H1 (cell line): ENCODE results near the gene TNS2. TPM values are rescaled to one million over a fixed set of nuclear protein-coding genes. Genes with fewer than 3 reads are reported as not detected.

Experiments used
- CTCF ChIA-PET: fragments of 300-600 bp; sonication (Branson Sonifier 250); formaldehyde crosslinking; loops from one replicate; lab custom pipeline; 2021; ENCODE audit not compliant: partially characterized antibody; lab: Charles Lee
- POLR2A ChIA-PET: fragments of 300-600 bp; sonication (Branson Sonifier 250); formaldehyde crosslinking; loops from one replicate; lab custom pipeline; 2021; ENCODE audit warnings: inconsistent platforms; ENCODE audit not compliant: partially characterized antibody; lab: Charles Lee
- DNase-seq, 2 experiments: peaks; one replicate each; pipeline versions ENCODE4 v3.0.0 to v3.0.0-alpha.2; 2010 to 2022; ENCODE audit warnings: low spot score in 2 of 2, low read depth in 1 of 2, mixed read lengths in 1 of 2
- FAIRE-seq: peaks from 2 replicates; lab custom pipeline; 2011; peaks lifted over from hg19 to GRCh38; lab: Jason Lieb, UNC
- H2AFZ ChIP-seq: 2 replicates; pipeline ENCODE4 v1.8.1; 2012; ENCODE audit warnings: low read length, inconsistent platforms
- H2AK5ac ChIP-seq: 2 replicates; pipeline ENCODE4 v1.6.1; 2013; ENCODE audit warnings: low read depth, low read length
- H2BK120ac ChIP-seq: replicated peaks from 2 replicates; pipeline ENCODE3; 2013; ENCODE audit warnings: low read depth, low read length, inconsistent platforms
- H2BK12ac ChIP-seq: 2 replicates; pipeline ENCODE4 v1.6.1; 2013; ENCODE audit warnings: low read depth, low read length
- H2BK15ac ChIP-seq: 2 replicates; pipeline ENCODE4 v1.6.1; 2013; ENCODE audit warnings: low read length
- H2BK20ac ChIP-seq: 2 replicates; pipeline ENCODE4 v1.6.1; 2013; ENCODE audit warnings: low read length
- H2BK5ac ChIP-seq: 2 replicates; pipeline ENCODE4 v1.6.1; 2013; ENCODE audit warnings: low read depth, low read length
- H3K14ac ChIP-seq: 2 replicates; pipeline ENCODE4 v1.6.1; 2013; ENCODE audit warnings: inconsistent platforms; ENCODE audit not compliant: insufficient read length
- H3K18ac ChIP-seq: 2 replicates; pipeline ENCODE4 v1.6.1; 2013; ENCODE audit warnings: low read length; ENCODE audit errors: extremely low read depth
- H3K23ac ChIP-seq: 2 replicates; pipeline ENCODE4 v1.6.1; 2013; ENCODE audit warnings: inconsistent platforms; ENCODE audit not compliant: insufficient read length
- H3K23me2 ChIP-seq: 2 replicates; pipeline ENCODE4 v1.6.1; 2013; ENCODE audit warnings: low read depth, low read length
- H3K27ac ChIP-seq: 2 replicates; pipeline ENCODE4 v1.6.1; 2011; ENCODE audit warnings: low read depth, low read length, inconsistent platforms
- H3K27me3 ChIP-seq, 4 experiments: replicated peaks in 1 of 4; 1 replicate in 1 of 4; 2 replicates in 3 of 4; pipeline versions ENCODE4 v1.6.1 to v1.8.1; 2011 to 2013; ENCODE audit warnings: low read length in 3 of 4, mild to moderate bottlenecking in 3 of 4, inconsistent platforms in 2 of 4, mixed read lengths in 2 of 4, moderate library complexity in 1 of 4; ENCODE audit not compliant: control insufficient read depth in 3 of 4, insufficient read depth in 3 of 4; ENCODE audit errors: extremely low read depth in 1 of 4
- H3K36me3 ChIP-seq, 4 experiments: 2 replicates each; pipeline versions ENCODE4 v1.6.1 to v1.8.1; 2011 to 2013; ENCODE audit warnings: mild to moderate bottlenecking in 4 of 4, low read length in 3 of 4, moderate library complexity in 2 of 4, control low read depth in 1 of 4, inconsistent platforms in 1 of 4; ENCODE audit not compliant: insufficient read depth in 4 of 4, control insufficient read depth in 2 of 4
- H3K4ac ChIP-seq: replicated peaks from 2 replicates; pipeline ENCODE3; 2013; ENCODE audit warnings: low read length, low read depth, mixed read lengths, inconsistent platforms; ENCODE audit not compliant: insufficient read length
- H3K4me1 ChIP-seq, 4 experiments: replicated peaks in 1 of 4; 1 replicate in 1 of 4; 2 replicates in 3 of 4; pipeline versions ENCODE4 v1.6.1 to v1.8.1; 2011 to 2013; ENCODE audit warnings: low read length in 3 of 4, inconsistent platforms in 2 of 4, mixed read lengths in 1 of 4; ENCODE audit not compliant: insufficient read depth in 4 of 4, control insufficient read depth in 3 of 4
- H3K4me2 ChIP-seq, 2 experiments: 2 replicates each; pipeline versions ENCODE4 v1.6.1 to v1.8.1; 2011 to 2013; ENCODE audit warnings: low read depth in 2 of 2, low read length in 2 of 2, control low read depth in 1 of 2, inconsistent platforms in 1 of 2, mild to moderate bottlenecking in 1 of 2; ENCODE audit not compliant: insufficient read depth in 1 of 2
- H3K4me3 ChIP-seq, 4 experiments: fragments of 200-600, 300-600 bp in 1 of 4; sonication (generic), shearing (Covaris generic), sonication (Bioruptor Twin) in 1 of 4; 2 replicates each; pipeline versions ENCODE4 v1.5.1 to v1.8.1; 2011 to 2016; ENCODE audit warnings: low read length in 4 of 4, low read depth in 3 of 4, control low read depth in 2 of 4, inconsistent platforms in 2 of 4, mild to moderate bottlenecking in 2 of 4, mixed read lengths in 1 of 4, moderate library complexity in 1 of 4; ENCODE audit not compliant: insufficient read depth in 2 of 4; ENCODE audit errors: extremely low read depth in 1 of 4
- H3K56ac ChIP-seq: replicated peaks from 2 replicates; pipeline ENCODE3; 2013; ENCODE audit warnings: low read depth, mild to moderate bottlenecking, mixed read lengths, low read length, inconsistent platforms; ENCODE audit not compliant: insufficient read length
- H3K79me1 ChIP-seq: 2 replicates; pipeline ENCODE4 v1.6.1; 2013; ENCODE audit warnings: low read depth, low read length, control low read depth
- H3K79me2 ChIP-seq, 2 experiments: 2 replicates each; pipeline versions ENCODE4 v1.6.1 to v1.8.1; 2012 to 2013; ENCODE audit warnings: low read length in 2 of 2, mild to moderate bottlenecking in 2 of 2, inconsistent platforms in 1 of 2; ENCODE audit not compliant: insufficient read depth in 2 of 2, control insufficient read depth in 1 of 2
- H3K9ac ChIP-seq, 4 experiments: replicated peaks in 1 of 4; 1 replicate in 1 of 4; 2 replicates in 3 of 4; pipeline versions ENCODE4 v1.6.1 to v1.8.1; 2011 to 2013; ENCODE audit warnings: low read depth in 3 of 4, low read length in 3 of 4, control low read depth in 2 of 4, mild to moderate bottlenecking in 2 of 4, moderate library complexity in 2 of 4, inconsistent platforms in 1 of 4; ENCODE audit errors: extremely low read depth in 1 of 4
- H3K9me3 ChIP-seq, 2 experiments: 2 replicates each; pipeline versions ENCODE4 v1.6.1 to v1.8.1; 2012 to 2013; ENCODE audit warnings: mild to moderate bottlenecking in 2 of 2, moderate library complexity in 2 of 2, control low read depth in 1 of 2, inconsistent platforms in 1 of 2, low read depth in 1 of 2, low read length in 1 of 2, mixed read lengths in 1 of 2; ENCODE audit not compliant: insufficient read depth in 2 of 2
- H4K20me1 ChIP-seq, 2 experiments: replicated peaks in 1 of 2; 2 replicates each; pipeline versions ENCODE3 to v1.8.1; 2011 to 2013; ENCODE audit warnings: inconsistent platforms in 2 of 2, low read length in 2 of 2, mild to moderate bottlenecking in 1 of 2; ENCODE audit not compliant: insufficient read depth in 2 of 2, control insufficient read depth in 1 of 2
- H4K5ac ChIP-seq: 2 replicates; pipeline ENCODE4 v1.6.1; 2013; ENCODE audit warnings: low read length, low read depth, mixed read lengths, inconsistent platforms; ENCODE audit not compliant: insufficient read length
- H4K8ac ChIP-seq: 2 replicates; pipeline ENCODE4 v1.8.0; 2013; ENCODE audit warnings: mild to moderate bottlenecking, moderate library complexity, low read length, inconsistent platforms; ENCODE audit not compliant: insufficient read depth; ENCODE audit errors: extremely low read depth
- H4K91ac ChIP-seq: replicated peaks from 2 replicates; pipeline ENCODE3; 2013; ENCODE audit warnings: low read length, mixed read lengths, inconsistent platforms; ENCODE audit not compliant: insufficient read length
- CHD2 ChIP-seq: IDR thresholded peaks from 2 replicates; pipeline ENCODE4 v1.6.1; 2012; ENCODE audit warnings: low read length, improper control_type of control experiment
- POLR2AphosphoS5 ChIP-seq: IDR thresholded peaks from 2 replicates; pipeline ENCODE4 v1.6.1; 2011; ENCODE audit warnings: low read depth, low read length
- WGBS, 2 experiments: shearing (Covaris generic) in 1 of 2; methylation state at CpG; one replicate each; pipeline versions ENCODE4 v1.1.6 to v1.1.7; 2013 to 2015; ENCODE audit warnings: low lambda C conversion rate in 2 of 2, mixed read lengths in 2 of 2, inconsistent platforms in 1 of 2, low coverage in 1 of 2, missing lambda C conversion rate in 1 of 2; ENCODE audit not compliant: insufficient replicate concordance in 2 of 2, insufficient coverage in 1 of 2, insufficient read length in 1 of 2; ENCODE audit errors: extremely low coverage in 1 of 2, missing lambda C conversion rate in 1 of 2; 5-methylcytosine and 5-hydroxymethylcytosine counted together
- polyA plus RNA-seq, 7 experiments: library from polyadenylated mRNA; depleted of rRNA in 3 of 7; stranded (reverse) in 5 of 7; unstranded in 2 of 7; fragments of >200 nt in 5 of 7; fragments of 200-250 nt in 2 of 7; gene quantifications; 1 replicate in 5 of 7; 2 replicates in 1 of 7; 4 replicates in 1 of 7; pipeline versions ENCODE4 v1.2.1 to v1.2.3, GENCODE V29; 2011 to 2013; ENCODE audit warnings: missing spikeins in 2 of 7, mixed read lengths in 2 of 7
- total RNA-seq: library from RNA; stranded (reverse); fragmentation: NEBNext Ultra II Directional; extraction: Animal tissue kit (Norgen Biotek cat#: 25700); gene quantifications from 2 replicates; pipeline ENCODE4 v1.2.1, GENCODE V29; 2021

TNS2 gene
- total and polyA plus RNA-seq, 2 of the 8 experiments (the other 6 are each of a cell fraction or from before 2014, with no cell fraction given): 2.8 to 4.7 TPM

DNA sequence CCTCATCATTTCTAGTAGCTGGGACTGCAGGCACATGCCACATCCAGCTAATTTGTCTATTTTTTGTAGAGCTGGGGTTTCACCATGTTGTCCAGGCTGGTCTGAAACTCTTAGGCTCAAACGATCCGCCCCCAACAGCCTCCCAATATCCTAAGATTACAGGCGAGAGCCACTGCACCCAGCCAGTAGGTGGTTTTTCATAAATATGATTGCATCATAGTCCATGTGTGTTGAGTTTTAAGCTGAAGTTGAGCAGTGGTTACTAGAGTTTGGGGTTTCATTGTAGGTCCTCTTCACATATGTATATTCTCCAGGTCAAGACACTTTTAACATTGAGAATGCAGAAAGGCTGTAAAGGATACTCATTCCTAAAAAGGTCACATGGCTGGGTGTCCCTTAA lies 13.1 kb upstream of the TNS2 start:
- no peak overlapping the region for H3K23ac ChIP-seq
- H2BK15ac ChIP-seq: no peak overlapping the region
- no peaks in the 10 kb centered on the region; the same call in none of the 2 replicates for H3K79me1 ChIP-seq
- H2AFZ ChIP-seq: no peak overlapping the region
- H4K20me1 ChIP-seq: peaks cover 13 to 15% of the 10 kb centered on the region in 2 experiments
- DNase-seq: no peak
- H2BK120ac ChIP-seq: no peak overlapping the region
- H3K23me2 ChIP-seq: no peaks in the 10 kb centered on the region
- H2BK5ac ChIP-seq: no peak overlapping the region
- peaks cover 44 to 88% (median 72%) of the 10 kb centered on the region in 4 experiments for H3K36me3 ChIP-seq
- peaks cover 0 to 5% (median 0%) of the 10 kb centered on the region in 4 experiments; a peak in 1 of 7 replicates for H3K4me1 ChIP-seq
- H3K4ac ChIP-seq: no peak overlapping the region
- H3K9me3 ChIP-seq: no peaks in the 10 kb centered on the region
- 0 out of 2 replicates have a peak, but pooled peaks have one; percentile 9 for TF ChIP-seq POLR2AphosphoS5
- no peak for TF ChIP-seq CHD2
- no peak overlapping the region for H2BK20ac ChIP-seq
- FAIRE-seq: no peak
- POLR2A ChIA-PET: interaction anchor here (1.0 to 35.6 kb wide), 5 partner anchors 8 to 25 kb away, joined by 3 to 711 read pairs (median 7); partner anchors contain the start of gene EIF4B
- no peak overlapping the region for H3K4me3 ChIP-seq
- no peak overlapping the region for H3K4me2 ChIP-seq
- H4K91ac ChIP-seq: no peak overlapping the region
- no peak overlapping the region for H3K9ac ChIP-seq
- no peak overlapping the region for H3K56ac ChIP-seq
- no peak overlapping the region for H4K5ac ChIP-seq
- no peak overlapping the region for H2BK12ac ChIP-seq
- 94% methylated on average over 3 of the region's 3 CpGs; no CpG with 5 or more reads in 1 of the 2 experiments for WGBS, 2 experiments
- no peak overlapping the region for H4K8ac ChIP-seq
- H3K27me3 ChIP-seq: no peaks in the 10 kb centered on the region
- no peak overlapping the region for H3K14ac ChIP-seq
- H2AK5ac ChIP-seq: no peak overlapping the region
- no peak overlapping the region for H3K18ac ChIP-seq
- CTCF ChIA-PET: interaction anchor here (1.2 to 5.0 kb wide), 6 partner anchors 8 to 40 kb away, joined by 4 to 32 read pairs (median 6); no protein-coding TSS in a partner anchor
- no peaks in the 10 kb centered on the region for H3K79me2 ChIP-seq
- no peak overlapping the region for H3K27ac ChIP-seq
